Ishikawa (cell line): ENCODE measurements around the gene SV2A.

Source experiments
- CEBPB ChIP-seq: IDR thresholded peaks from 2 replicates; pipeline ENCODE4 v1.6.1; 2012
- CREB1 ChIP-seq: IDR thresholded peaks from 2 replicates; pipeline ENCODE4 v1.6.1; 2012; ENCODE audit warnings: low read depth
- EGR1 ChIP-seq: IDR thresholded peaks from 2 replicates; pipeline ENCODE4 v1.6.1; 2012
- EP300 ChIP-seq: IDR thresholded peaks from 2 replicates; pipeline ENCODE4 v1.6.1; 2012; ENCODE audit warnings: borderline replicate concordance
- FOXM1 ChIP-seq: IDR thresholded peaks from 2 replicates; pipeline ENCODE4 v1.6.1; 2012; ENCODE audit warnings: low read depth, borderline replicate concordance
- MAX ChIP-seq: IDR thresholded peaks from 2 replicates; pipeline ENCODE4 v1.6.1; 2012
- NFIC ChIP-seq: IDR thresholded peaks from 2 replicates; pipeline ENCODE4 v1.6.1; 2012
- RAD21 ChIP-seq: IDR thresholded peaks from 2 replicates; pipeline ENCODE4 v1.6.1; 2012; ENCODE audit warnings: low read depth
- REST ChIP-seq: IDR thresholded peaks from 2 replicates; pipeline ENCODE4 v1.6.1; 2012; ENCODE audit warnings: low read depth, mild to moderate bottlenecking
- TAF1 ChIP-seq: IDR thresholded peaks from 2 replicates; pipeline ENCODE4 v1.6.1; 2012; ENCODE audit warnings: low read depth, mild to moderate bottlenecking
- TCF12 ChIP-seq: IDR thresholded peaks from 2 replicates; pipeline ENCODE4 v1.6.1; 2012; ENCODE audit warnings: low read depth
- TEAD4 ChIP-seq: IDR thresholded peaks from 2 replicates; pipeline ENCODE4 v1.6.1; 2012
- USF1 ChIP-seq: IDR thresholded peaks from 2 replicates; pipeline ENCODE4 v1.6.1; 2012
- YY1 ChIP-seq: IDR thresholded peaks from 2 replicates; pipeline ENCODE4 v1.6.1; 2012; ENCODE audit warnings: low read depth
- ZBTB7A ChIP-seq: IDR thresholded peaks from 2 replicates; pipeline ENCODE4 v1.6.1; 2012; ENCODE audit warnings: low read depth

SV2A gene

GRCh38 chr1:149885339-149886120, 32.1 kb downstream of the SV2A start:
- TF ChIP-seq YY1 (no peak), EGR1 (no peak), FOXM1 (peak; percentile 81; the same call in 1 of the 2 replicates), CREB1 (no peak), EP300 (0 out of 2 replicates have a peak, but pooled peaks have one; percentile 11), NFIC (peak; percentile 56; the same call in 1 of the 2 replicates), RAD21 (no peak)

GRCh38 chr1:149884433-149885338, 33.0 kb downstream of the SV2A start:
- TF ChIP-seq TCF12 (no peak), TEAD4 (no peak), EGR1 (no peak), NFIC (no peak), EP300 (no peak), REST (no peak), FOXM1 (no peak), CREB1 (no peak), MAX (no peak), CEBPB (no peak), YY1 (no peak), RAD21 (no peak), ZBTB7A (no peak), USF1 (no peak), TAF1 (no peak)

- TF ChIP-seq TCF12 (no peak), EP300 (no peak), TAF1 (no peak), REST (no peak), MAX (no peak), TEAD4 (no peak), EGR1 (no peak), FOXM1 (no peak), NFIC (no peak), YY1 (no peak), ZBTB7A (no peak), RAD21 (no peak), CEBPB (no peak), CREB1 (no peak), USF1 (no peak)
Observed at GRCh38 chr1:149883598-149884247, 33.9 kb downstream of the SV2A start.

GRCh38 chr1:149881876-149882275, 35.8 kb downstream of the SV2A start:
- TF ChIP-seq FOXM1 (no peak), EP300 (no peak), CREB1 (no peak), TEAD4 (no peak), EGR1 (no peak), TAF1 (no peak), TCF12 (no peak), ZBTB7A (no peak), YY1 (no peak), NFIC (no peak), REST (no peak), CEBPB (no peak), RAD21 (no peak), MAX (no peak), USF1 (no peak)
